ENCODE measurements around the gene TCF7.

TCF7 gene

GRCh38 chr5:134184155-134185135 lies 70.0 kb downstream of the TCF7 start:
- peak; percentile 54 to 60 for DNase-seq

GRCh38 chr5:134188092-134188491 lies 73.6 kb downstream of the TCF7 start:
- DNase-seq, result no peak

DNA sequence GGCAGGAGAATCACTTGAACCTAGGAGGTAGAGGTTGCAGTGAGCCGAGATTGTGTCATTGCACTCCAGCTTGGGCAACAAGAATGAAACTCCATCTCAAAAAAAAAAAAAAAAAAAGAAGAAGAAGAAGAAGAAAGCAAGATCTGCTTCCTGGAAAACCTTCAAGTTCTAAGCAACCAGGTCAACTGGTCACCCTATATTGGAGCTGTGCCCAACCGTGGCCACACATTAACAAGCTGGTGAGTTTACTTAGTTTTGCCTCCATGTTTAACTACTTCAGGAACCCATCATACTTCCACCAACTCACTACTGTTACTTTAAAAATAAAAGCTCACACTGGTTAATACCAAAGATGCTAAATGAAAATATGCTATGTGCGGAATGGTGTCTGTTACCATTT lies 74.5 kb downstream of the TCF7 start:
- DNase-seq, result no peak

- no peak for DNase-seq
Observed at GRCh38 chr5:134195666-134196065, 81.2 kb downstream of the TCF7 start.
